K562 (cell line): Measurements from ENCODE around the gene SLC1A3. TPM values are rescaled to one million over a fixed set of nuclear protein-coding genes. Genes with fewer than 3 reads are reported as not detected.
A peak's percentile ranks its signal among the peaks of the same experiment; 100 is the strongest.

ENCODE experiments used
- ATAC-seq: fragments of 200-7000 bp; cut with Tn5 transposase; 3 replicates; pipeline ENCODE4 v1.9.1; 2020; ENCODE audit warnings: moderate library complexity
- BruUV-seq: library from RNA; stranded (reverse); fragments of 400-500 nt; replicated peaks from 2 replicates; lab custom pipeline; 2021; lab: Mats Ljungman, UMichigan
- CTCF ChIA-PET: fragments of 300-600 bp; formaldehyde crosslinking; extraction: SDS; loops from one replicate; lab custom pipeline; 2021; ENCODE audit warnings: low intra/inter-chr PET ratio; lab: Yijun Ruan, JAX
- POLR2A ChIA-PET: fragments of 300-600, 350-650 bp; sonication (Branson Sonifier 250); formaldehyde crosslinking; extraction: SDS; loops from one replicate; lab custom pipeline; 2021; ENCODE audit warnings: antibody characterized with exemption, inconsistent platforms; lab: Yijun Ruan, JAX
- DNase-seq, 4 experiments: peaks; one replicate each; pipeline versions ENCODE4 v3.0.0 to v3.0.0-alpha.2; 2011 to 2018; ENCODE audit warnings: low spot score in 3 of 4, mixed read lengths in 3 of 4; ENCODE audit errors: extremely low read depth in 1 of 4
- FAIRE-seq: peaks from 2 replicates; lab custom pipeline; 2011; peaks lifted over from hg19 to GRCh38; lab: Jason Lieb, UNC
- H2AFZ ChIP-seq: 2 replicates; pipeline ENCODE4 v1.6.0; 2011; ENCODE audit warnings: low read depth, low read length, control low read depth, inconsistent platforms
- H3K27ac ChIP-seq: fragments of 200-600 bp; 3 replicates; pipeline ENCODE4 v1.8.0; 2011; ENCODE audit warnings: low read depth, mild to moderate bottlenecking, control low read depth, inconsistent platforms, low read length, moderate library complexity, mixed read lengths; ENCODE audit errors: extremely low read depth
- H3K27me3 ChIP-seq, 2 experiments: fragments of 300-600 bp in 1 of 2; 2 replicates in 1 of 2; 3 replicates in 1 of 2; pipeline versions ENCODE4 v1.6.0 to v1.8.0; 2011; ENCODE audit warnings: inconsistent platforms in 2 of 2, low read length in 2 of 2, mild to moderate bottlenecking in 1 of 2, mixed read lengths in 1 of 2, moderate library complexity in 1 of 2; ENCODE audit not compliant: control insufficient read depth in 2 of 2, insufficient read depth in 2 of 2
- H3K36me3 ChIP-seq: fragments of 300-600 bp; 3 replicates; pipeline ENCODE4 v1.8.0; 2011; ENCODE audit warnings: mild to moderate bottlenecking, low read length, inconsistent platforms; ENCODE audit not compliant: control insufficient read depth, insufficient read depth
- H3K4me1 ChIP-seq, 2 experiments: fragments of 200-600 bp in 1 of 2; replicated peaks in 1 of 2; 2 replicates in 1 of 2; 3 replicates in 1 of 2; pipeline versions ENCODE4 v1.5.1 to v1.8.0; 2011; ENCODE audit warnings: inconsistent platforms in 2 of 2, low read length in 2 of 2, mild to moderate bottlenecking in 1 of 2, mixed read lengths in 1 of 2, moderate library complexity in 1 of 2; ENCODE audit not compliant: control insufficient read depth in 2 of 2, insufficient read depth in 2 of 2
- H3K4me2 ChIP-seq: 2 replicates; pipeline ENCODE4 v1.6.1; 2011; ENCODE audit warnings: low read length, control low read depth, inconsistent platforms, mixed read lengths; ENCODE audit not compliant: insufficient read depth
- H3K4me3 ChIP-seq: fragments of 200-600 bp; sonication (generic), shearing (Covaris generic); 2 replicates; pipeline ENCODE4 v1.5.1; 2016; ENCODE audit warnings: control low read depth, inconsistent platforms
- H3K79me2 ChIP-seq: fragments of 200-600 bp; 3 replicates; pipeline ENCODE4 v1.8.0; 2011; ENCODE audit warnings: low read length, inconsistent platforms; ENCODE audit not compliant: control insufficient read depth, insufficient read depth
- H3K9ac ChIP-seq, 2 experiments: 2 replicates each; pipeline versions ENCODE4 v1.6.0 to v1.6.1; 2011; ENCODE audit warnings: low read depth in 2 of 2, low read length in 2 of 2, control low read depth in 1 of 2, inconsistent platforms in 1 of 2, mild to moderate bottlenecking in 1 of 2, mixed read lengths in 1 of 2; ENCODE audit not compliant: insufficient read depth in 1 of 2
- H3K9me1 ChIP-seq: one replicate; pipeline ENCODE4 v1.6.0; 2011; ENCODE audit warnings: inconsistent platforms, mild to moderate bottlenecking, low read length, moderate library complexity; ENCODE audit not compliant: control insufficient read depth, insufficient read depth
- H3K9me3 ChIP-seq: replicated peaks from 2 replicates; pipeline ENCODE4 v1.5.1; 2011; ENCODE audit warnings: low read depth, low read length, inconsistent platforms; ENCODE audit not compliant: control insufficient read depth, insufficient read depth
- H4K20me1 ChIP-seq: replicated peaks from 2 replicates; pipeline ENCODE4 v1.6.1; 2011; ENCODE audit warnings: low read length, inconsistent platforms, mixed read lengths; ENCODE audit not compliant: control insufficient read depth, insufficient read depth
- ARNT ChIP-seq, 2 experiments: fragments of 450-650 bp; IDR thresholded peaks; 2 replicates each; pipeline ENCODE4 v1.6.1; 2016; ENCODE audit warnings: mild to moderate bottlenecking in 1 of 2
- ATF4 ChIP-seq: fragments of 450-650 bp; formaldehyde crosslinking; IDR thresholded peaks from 2 replicates; pipeline ENCODE4 v1.4.0; 2022; ENCODE audit warnings: mild to moderate bottlenecking, moderate library complexity
- JUN ChIP-seq, 2 experiments: sonication (generic) in 1 of 2; formaldehyde crosslinking in 1 of 2; IDR thresholded peaks; 2 replicates each; pipeline versions ENCODE4 v1.6.1 to v1.8.0; 2012 to 2022; ENCODE audit warnings: borderline replicate concordance in 2 of 2, mild to moderate bottlenecking in 2 of 2, improper control_type of control experiment in 1 of 2, low read depth in 1 of 2, low read length in 1 of 2, missing genetic modification reagents in 1 of 2
- MEF2D ChIP-seq: conservative IDR thresholded peaks from 2 replicates; pipeline ENCODE4 v1.6.1; 2016; ENCODE audit warnings: low read depth, missing genetic modification characterization, missing compliant biosample characterization
- NBN ChIP-seq: fragments of 450-650 bp; IDR thresholded peaks from 2 replicates; pipeline ENCODE4 v1.6.1; 2016; ENCODE audit warnings: low read depth, mild to moderate bottlenecking
- POLR2AphosphoS5 ChIP-seq: IDR thresholded peaks from 2 replicates; pipeline ENCODE4 v1.6.1; 2011; ENCODE audit warnings: mild to moderate bottlenecking, low read depth, low read length, moderate library complexity; ENCODE audit not compliant: control insufficient read depth, insufficient read depth
- WGBS: fragments of 100-300 bp; shearing (Covaris generic); methylation state at CpG from one replicate; pipeline ENCODE4 v1.1.6; 2016; ENCODE audit warnings: low coverage, mixed read lengths; ENCODE audit not compliant: insufficient coverage; ENCODE audit errors: missing lambda C conversion rate; 5-methylcytosine and 5-hydroxymethylcytosine counted together
- in situ Hi-C: fragments of 300-500 bp; cut with MboI; formaldehyde crosslinking; loops from 4 replicates; pipeline ENCODE4 v1.15.0; 2018; ENCODE audit warnings: inconsistent platforms, mixed read lengths
- intact Hi-C: fragments of 100-400 bp; cut with micrococcal nuclease; formaldehyde crosslinking; loops from 2 replicates; pipeline ENCODE4 v1.14.2; 2022
- polyA plus RNA-seq, 8 experiments: library from polyadenylated mRNA; depleted of rRNA in 4 of 8; stranded (reverse) in 5 of 8; unstranded in 3 of 8; fragments of >200 nt; fragmentation: Nextera tagmentation in 2 of 8; fragmentation: Illumina TruSeq in 1 of 8; extraction: Ambion mirVana in 2 of 8; extraction: Trizol in 1 of 8; gene quantifications; 2 replicates each; pipeline versions ENCODE4 v1.2.1 to v1.2.3, GENCODE V29; 2011 to 2014; ENCODE audit warnings: inconsistent platforms in 1 of 8, missing spikeins in 1 of 8
- total RNA-seq, 7 experiments: library from RNA; depleted of rRNA in 6 of 7; stranded (reverse); fragments of >200 nt in 6 of 7; fragmentation: Illumina TruSeq in 2 of 7; extraction: Trizol in 2 of 7; gene quantifications; 2 replicates each; pipeline versions ENCODE4 v1.2.1 to v1.2.3, GENCODE V29; 2011 to 2021; ENCODE audit warnings: low replicate concordance in 1 of 7
- TF ChIP-seq, protein P1 (sequence below): fragments of 250-450 bp; sonication (Bioruptor Pico); IDR thresholded peaks from 2 replicates; pipeline ENCODE4 v1.4.0; 2020; ENCODE audit warnings: mild to moderate bottlenecking, moderate library complexity
- TF ChIP-seq, protein P2 (sequence below): fragments of 450-650 bp; formaldehyde crosslinking; IDR thresholded peaks from 2 replicates; pipeline ENCODE4 v1.4.0; 2020; ENCODE audit warnings: mild to moderate bottlenecking, moderate library complexity

The SLC1A3 gene
- total and polyA plus RNA-seq, 9 of the 15 experiments (the other 6 are each of a cell fraction or from before 2014, with no cell fraction given): 0.13 TPM; not detected in 8

DNA sequence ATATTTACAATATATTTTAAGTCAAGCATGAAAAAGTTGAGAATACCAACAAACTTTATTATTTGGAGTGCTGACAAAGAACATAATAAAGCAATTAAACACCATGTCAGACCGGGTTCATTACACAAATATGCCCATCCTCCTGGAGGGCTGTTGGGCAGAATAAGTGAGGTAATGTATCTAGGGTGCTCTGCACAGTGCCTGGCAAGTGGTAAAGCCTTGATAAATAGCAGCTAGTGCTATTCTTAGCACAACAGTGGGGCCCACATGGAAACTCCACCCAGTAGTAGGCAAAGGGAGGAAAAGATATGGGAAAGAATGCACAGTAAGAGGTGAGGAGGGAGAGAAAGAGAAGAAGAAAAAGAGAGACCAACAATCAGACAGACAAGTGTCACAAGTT lies 97.7 kb downstream of the SLC1A3 start:
- no peak; the same call in 2 of the 3 replicates for ATAC-seq
- Histone ChIP-seq H3K79me2 (no peaks in the 10 kb centered on the region), H3K27ac (no peak overlapping the region), H3K9me1 (peaks cover 2% of the 10 kb centered on the region), H3K36me3 (no peaks in the 10 kb centered on the region), H3K27me3 (peaks cover 0 to 4% of the 10 kb centered on the region in 2 experiments; a peak in 2 of 5 replicates), H4K20me1 (no peaks in the 10 kb centered on the region), H3K9ac (no peak overlapping the region), H3K9me3 (no peaks in the 10 kb centered on the region), H3K4me3 (no peak overlapping the region), H3K4me2 (peak overlapping the region; percentile 30; the same call in 1 of the 2 replicates), H2AFZ (no peak overlapping the region), H3K4me1 (peaks cover 0 to 7% of the 10 kb centered on the region in 2 experiments; a peak in 2 of 5 replicates)
- no TSS peak for BruUV-seq
- intact Hi-C loops (no loop called here), in situ Hi-C loops (no loop called here)
- no peak for DNase-seq
- ChIA-PET CTCF (interaction anchor here (0.7 kb wide), 1 partner anchor 301 kb away, joined by 3 read pairs; no protein-coding TSS in a partner anchor), POLR2A (interaction anchor here (0.8 kb wide), 1 partner anchor 8 kb away, joined by 3 read pairs; no protein-coding TSS in a partner anchor)
- WGBS: 0% methylated on average over 1 of the region's 1 CpG
- no peak for TF ChIP-seq NBN
- TF ChIP-seq MEF2D: peak; percentile 78; the same call in 1 of the 2 replicates
- no peak for FAIRE-seq

- H3K4me2 ChIP-seq: no peak overlapping the region
- POLR2A ChIA-PET: interaction anchor here (0.8 kb wide), 1 partner anchor 9 kb away, joined by 3 read pairs; no protein-coding TSS in a partner anchor
- no peak overlapping the region for H2AFZ ChIP-seq
- 0% methylated on average over 3 of the region's 3 CpGs for WGBS
- in situ Hi-C loops: no loop called here
- CTCF ChIA-PET: no interaction called here
- no peak overlapping the region for H3K9ac ChIP-seq
- FAIRE-seq: no peak
- intact Hi-C loops: no loop called here
- no peaks in the 10 kb centered on the region for H4K20me1 ChIP-seq
- no peaks in the 10 kb centered on the region for H3K79me2 ChIP-seq
- no peak for ATAC-seq
- H3K27ac ChIP-seq: no peak overlapping the region
- no peaks in the 10 kb centered on the region for H3K36me3 ChIP-seq
- no peaks in the 10 kb centered on the region for H3K9me3 ChIP-seq
- peaks cover 0 to 7% of the 10 kb centered on the region in 2 experiments; a peak in 2 of 5 replicates for H3K4me1 ChIP-seq
- BruUV-seq: no TSS peak
- no peak for DNase-seq
- no peak overlapping the region for H3K4me3 ChIP-seq
- H3K9me1 ChIP-seq: peaks cover 2% of the 10 kb centered on the region
- peaks cover 0 to 4% of the 10 kb centered on the region in 2 experiments; a peak in 2 of 5 replicates for H3K27me3 ChIP-seq
- TF ChIP-seq JUN (IDR thresholded peaks at IDR 0.05; ENCODE audit: borderline replicate concordance, low read depth, low read length) (no peak), JUN (CRISPR knock-in tag; IDR thresholded peaks at IDR 0.05; ENCODE audit: borderline replicate concordance) (no peak), ARNT (IDR thresholded peaks at IDR 0.05) (no peak), POLR2AphosphoS5 (no peak), ATF4 (CRISPR knock-in tag) (no peak)
- TF ChIP-seq, protein P1, sequence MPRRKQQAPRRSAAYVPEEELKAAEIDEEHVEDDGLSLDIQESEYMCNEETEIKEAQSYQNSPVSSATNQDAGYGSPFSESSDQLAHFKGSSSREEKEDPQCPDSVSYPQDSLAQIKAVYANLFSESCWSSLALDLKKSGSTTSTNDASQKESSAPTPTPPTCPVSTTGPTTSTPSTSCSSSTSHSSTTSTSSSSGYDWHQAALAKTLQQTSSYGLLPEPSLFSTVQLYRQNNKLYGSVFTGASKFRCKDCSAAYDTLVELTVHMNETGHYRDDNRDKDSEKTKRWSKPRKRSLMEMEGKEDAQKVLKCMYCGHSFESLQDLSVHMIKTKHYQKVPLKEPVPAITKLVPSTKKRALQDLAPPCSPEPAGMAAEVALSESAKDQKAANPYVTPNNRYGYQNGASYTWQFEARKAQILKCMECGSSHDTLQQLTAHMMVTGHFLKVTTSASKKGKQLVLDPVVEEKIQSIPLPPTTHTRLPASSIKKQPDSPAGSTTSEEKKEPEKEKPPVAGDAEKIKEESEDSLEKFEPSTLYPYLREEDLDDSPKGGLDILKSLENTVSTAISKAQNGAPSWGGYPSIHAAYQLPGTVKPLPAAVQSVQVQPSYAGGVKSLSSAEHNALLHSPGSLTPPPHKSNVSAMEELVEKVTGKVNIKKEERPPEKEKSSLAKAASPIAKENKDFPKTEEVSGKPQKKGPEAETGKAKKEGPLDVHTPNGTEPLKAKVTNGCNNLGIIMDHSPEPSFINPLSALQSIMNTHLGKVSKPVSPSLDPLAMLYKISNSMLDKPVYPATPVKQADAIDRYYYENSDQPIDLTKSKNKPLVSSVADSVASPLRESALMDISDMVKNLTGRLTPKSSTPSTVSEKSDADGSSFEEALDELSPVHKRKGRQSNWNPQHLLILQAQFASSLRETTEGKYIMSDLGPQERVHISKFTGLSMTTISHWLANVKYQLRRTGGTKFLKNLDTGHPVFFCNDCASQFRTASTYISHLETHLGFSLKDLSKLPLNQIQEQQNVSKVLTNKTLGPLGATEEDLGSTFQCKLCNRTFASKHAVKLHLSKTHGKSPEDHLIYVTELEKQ: no peak
- TF ChIP-seq, protein P2, sequence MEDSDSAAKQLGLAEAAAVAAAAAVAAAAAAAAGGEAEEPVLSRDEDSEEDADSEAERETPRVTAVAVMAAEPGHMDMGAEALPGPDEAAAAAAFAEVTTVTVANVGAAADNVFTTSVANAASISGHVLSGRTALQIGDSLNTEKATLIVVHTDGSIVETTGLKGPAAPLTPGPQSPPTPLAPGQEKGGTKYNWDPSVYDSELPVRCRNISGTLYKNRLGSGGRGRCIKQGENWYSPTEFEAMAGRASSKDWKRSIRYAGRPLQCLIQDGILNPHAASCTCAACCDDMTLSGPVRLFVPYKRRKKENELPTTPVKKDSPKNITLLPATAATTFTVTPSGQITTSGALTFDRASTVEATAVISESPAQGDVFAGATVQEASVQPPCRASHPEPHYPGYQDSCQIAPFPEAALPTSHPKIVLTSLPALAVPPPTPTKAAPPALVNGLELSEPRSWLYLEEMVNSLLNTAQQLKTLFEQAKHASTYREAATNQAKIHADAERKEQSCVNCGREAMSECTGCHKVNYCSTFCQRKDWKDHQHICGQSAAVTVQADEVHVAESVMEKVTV (CRISPR knock-in tag): no peak
Measured at GRCh38 chr5:36705055-36705454, 98.6 kb downstream of the SLC1A3 start.
